ENCODE data around the gene LYG2.

DNA sequence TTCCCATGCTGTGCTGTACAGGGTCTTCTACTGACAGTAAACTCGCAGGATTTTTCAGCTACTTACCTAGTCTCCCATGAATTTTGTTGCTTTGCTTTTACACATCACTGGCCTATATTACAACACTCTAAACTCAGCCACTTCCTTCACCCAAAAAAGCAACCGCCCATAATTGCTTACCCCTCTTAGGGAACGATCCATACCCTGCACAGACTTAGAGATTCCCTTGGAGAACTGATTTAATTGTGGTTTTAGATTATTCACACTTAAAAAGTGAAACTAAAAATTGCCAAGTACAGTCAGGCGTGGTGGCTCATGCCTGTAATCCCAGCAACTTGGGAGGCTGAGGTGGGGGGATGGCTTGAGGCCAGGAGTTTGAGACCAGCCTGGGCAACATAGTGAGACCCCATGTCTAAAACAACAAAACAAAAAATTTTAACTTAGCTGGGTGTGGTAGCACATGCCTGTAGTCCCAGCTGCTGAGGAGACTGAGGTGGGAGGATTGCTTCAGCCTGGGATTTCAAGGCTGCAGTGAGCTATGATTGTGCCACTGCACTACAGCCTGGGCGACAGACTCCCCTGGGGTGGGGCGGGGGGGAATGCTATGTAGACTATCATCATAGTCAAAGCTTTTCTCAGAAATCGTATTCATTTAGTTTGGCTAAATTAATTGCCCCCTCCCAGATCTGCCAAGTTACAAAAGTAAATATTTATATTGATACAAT lies 55.2 kb downstream of the LYG2 start:
- TF ChIP-seq CTCF (IDR thresholded peaks at IDR 0.05) (no peak), EZH2 (IDR thresholded peaks at IDR 0.05) (no peak), EZH2phosphoT487 (IDR thresholded peaks at IDR 0.05) (no peak)
